Endothelial cell (in vitro differentiated cells): Measurements from ENCODE around the gene ZNF232. TPM values are rescaled to one million over a fixed set of nuclear protein-coding genes. Genes with fewer than 3 reads are reported as not detected.

Source experiments
- DNase-seq: peaks from one replicate; pipeline ENCODE4 v3.0.0; 2021; ENCODE audit warnings: low spot score
- H3K27ac Mint-ChIP-seq: one replicate; pipeline ENCODE4 v1.8.0; 2021; ENCODE audit warnings: mixed read lengths, inconsistent platforms; ENCODE audit not compliant: unreplicated experiment
- H3K27me3 Mint-ChIP-seq: one replicate; pipeline ENCODE4 v1.8.0; 2021; ENCODE audit warnings: mild to moderate bottlenecking, moderate library complexity, mixed read lengths, inconsistent platforms; ENCODE audit not compliant: unreplicated experiment
- H3K36me3 Mint-ChIP-seq: one replicate; pipeline ENCODE4 v1.8.0; 2021; ENCODE audit warnings: mild to moderate bottlenecking, low read depth, mixed read lengths, inconsistent platforms; ENCODE audit not compliant: unreplicated experiment
- H3K4me1 Mint-ChIP-seq: one replicate; pipeline ENCODE4 v1.8.0; 2021; ENCODE audit warnings: mild to moderate bottlenecking, mixed read lengths, inconsistent platforms; ENCODE audit not compliant: unreplicated experiment
- H3K4me3 Mint-ChIP-seq: one replicate; pipeline ENCODE4 v1.8.0; 2021; ENCODE audit warnings: mild to moderate bottlenecking, mixed read lengths, inconsistent platforms; ENCODE audit not compliant: unreplicated experiment
- H3K9me3 Mint-ChIP-seq: one replicate; pipeline ENCODE4 v1.8.0; 2021; ENCODE audit warnings: mixed read lengths, inconsistent platforms; ENCODE audit not compliant: unreplicated experiment
- CTCF ChIP-seq: fragments of 200-600 bp; sonication (generic); IDR thresholded peaks from one replicate; pipeline ENCODE4 v1.5.0; 2021; ENCODE audit warnings: antibody characterized with exemption; ENCODE audit not compliant: unreplicated experiment
- total RNA-seq: library from RNA; stranded (reverse); fragmentation: NEBNext Ultra II Directional; extraction: Animal tissue kit (Norgen Biotek cat#: 25700); gene quantifications from one replicate; pipeline ENCODE4 v1.2.1, GENCODE V29; 2021; ENCODE audit not compliant: unreplicated experiment

Gene ZNF232
- total RNA-seq, 1 donor from 2014 or later = 43.0 TPM

DNA sequence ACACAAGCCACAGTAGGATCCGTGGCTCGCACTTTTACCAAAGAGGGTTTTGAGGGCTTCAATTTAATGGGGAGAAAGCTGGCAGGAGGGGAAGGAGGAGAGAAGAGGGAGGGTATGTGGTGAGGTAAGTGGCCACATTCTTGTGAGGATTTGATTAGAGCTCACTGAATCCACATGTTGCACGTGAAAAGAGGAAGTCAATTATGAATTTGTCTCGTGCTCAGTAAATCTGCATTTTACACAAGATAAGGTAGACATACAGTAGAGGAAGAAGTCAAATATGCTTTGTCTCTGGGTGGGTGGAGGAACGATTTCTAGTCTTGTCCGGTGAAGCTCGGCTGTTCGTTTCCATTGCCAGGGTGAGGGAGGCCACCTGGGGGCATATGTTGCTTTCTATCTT lies 862 bp downstream of the ZNF232 start:
- peaks cover 43% of the 10 kb centered on the region for H3K36me3 Mint-ChIP-seq
- peaks cover 5% of the 10 kb centered on the region for H3K27me3 Mint-ChIP-seq
- no peak for DNase-seq
- peaks cover 8% of the 10 kb centered on the region for H3K4me1 Mint-ChIP-seq
- peak overlapping the region; percentile 43 for H3K27ac Mint-ChIP-seq
- no peaks in the 10 kb centered on the region for H3K9me3 Mint-ChIP-seq
- no peak for TF ChIP-seq CTCF
- peak overlapping the region; percentile 93 for H3K4me3 Mint-ChIP-seq

- H3K4me1 Mint-ChIP-seq = no peaks in the 10 kb centered on the region
- H3K9me3 Mint-ChIP-seq = peaks cover 7% of the 10 kb centered on the region
- TF ChIP-seq CTCF = no peak
- peaks cover 13% of the 10 kb centered on the region for H3K36me3 Mint-ChIP-seq
- no peak for DNase-seq
- H3K4me3 Mint-ChIP-seq = no peak overlapping the region
- peaks cover 10% of the 10 kb centered on the region for H3K27me3 Mint-ChIP-seq
- H3K27ac Mint-ChIP-seq = no peak overlapping the region
Observed at GRCh38 chr17:5100832-5101231, 10.8 kb downstream of the ZNF232 start.

- H3K9me3 Mint-ChIP-seq = peaks cover 14% of the 10 kb centered on the region
- H3K4me3 Mint-ChIP-seq = no peak overlapping the region
- H3K4me1 Mint-ChIP-seq = no peaks in the 10 kb centered on the region
- no peak for DNase-seq
- no peak for TF ChIP-seq CTCF
- peaks cover 8% of the 10 kb centered on the region for H3K27me3 Mint-ChIP-seq
- H3K36me3 Mint-ChIP-seq = peaks cover 14% of the 10 kb centered on the region
- H3K27ac Mint-ChIP-seq = no peak overlapping the region
Observed at GRCh38 chr17:5099271-5099670, 12.4 kb downstream of the ZNF232 start.

DNA sequence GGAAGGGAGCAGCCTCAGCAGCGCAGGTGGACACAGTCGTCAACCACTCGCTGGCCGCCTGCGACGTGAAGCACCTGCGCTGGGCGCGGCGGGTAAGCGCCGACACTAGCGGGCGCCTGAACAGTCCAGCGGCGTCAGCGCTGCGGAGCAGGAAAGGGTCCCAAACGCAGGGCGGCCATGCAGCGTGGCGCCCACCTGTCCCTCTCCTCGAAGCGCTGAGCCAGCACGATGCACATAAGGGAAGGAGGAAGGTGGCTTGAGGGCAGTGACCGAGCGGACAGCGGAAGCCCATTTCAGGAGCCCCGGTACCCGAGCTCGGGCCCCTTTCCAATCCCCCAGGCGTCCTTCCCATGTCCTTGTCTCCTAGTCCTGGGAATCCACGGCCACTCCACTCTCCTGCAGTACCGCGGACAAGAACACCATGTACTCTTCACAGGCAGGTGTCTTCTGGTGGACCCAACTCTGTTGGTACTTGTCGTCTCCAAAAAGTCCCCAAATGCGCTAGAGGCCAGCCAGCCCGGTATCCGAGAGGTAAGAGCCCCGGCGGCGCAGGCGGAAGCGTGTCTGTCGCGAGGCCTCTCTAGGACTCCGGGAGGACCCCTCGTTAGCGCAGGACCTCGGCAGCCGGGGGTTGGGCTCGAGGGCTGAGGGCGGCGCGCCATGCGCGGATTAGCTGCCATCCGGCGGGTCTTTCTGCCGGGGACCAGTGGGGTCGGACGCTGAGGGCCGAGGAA lies 14.4 kb downstream of the ZNF232 start:
- DNase-seq = peak; percentile 63
- Mint-ChIP-seq H3K4me1 (no peaks in the 10 kb centered on the region), H3K27ac (no peak overlapping the region), H3K4me3 (peak overlapping the region; percentile 89), H3K36me3 (peaks cover 20% of the 10 kb centered on the region), H3K9me3 (peaks cover 20% of the 10 kb centered on the region), H3K27me3 (peaks cover 8% of the 10 kb centered on the region)
- no peak for TF ChIP-seq CTCF

DNA sequence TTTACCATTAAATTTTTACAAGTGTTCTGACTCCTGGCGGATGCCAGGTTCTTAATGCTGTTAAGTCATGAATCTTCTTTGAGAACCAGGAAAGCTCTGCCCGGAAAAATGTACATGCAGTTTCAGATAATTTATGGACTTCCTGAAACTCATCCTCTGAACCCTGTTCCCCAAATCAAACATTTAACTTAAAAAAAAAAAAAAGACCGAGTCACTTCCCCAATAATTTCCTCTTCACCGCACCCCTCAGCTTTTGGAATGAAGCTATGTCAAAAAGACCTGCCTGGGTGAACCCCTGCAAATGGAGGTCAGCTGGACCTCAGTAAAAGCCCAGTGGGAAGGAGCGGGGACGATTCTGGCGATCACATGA lies 15.0 kb downstream of the ZNF232 start:
- peaks cover 20% of the 10 kb centered on the region for H3K36me3 Mint-ChIP-seq
- TF ChIP-seq CTCF = no peak
- H3K9me3 Mint-ChIP-seq = peaks cover 20% of the 10 kb centered on the region
- H3K27me3 Mint-ChIP-seq = peaks cover 8% of the 10 kb centered on the region
- peak overlapping the region; percentile 89 for H3K4me3 Mint-ChIP-seq
- no peak for DNase-seq
- H3K4me1 Mint-ChIP-seq = no peaks in the 10 kb centered on the region
- no peak overlapping the region for H3K27ac Mint-ChIP-seq
